Nephron progenitor cell (in vitro differentiated cells): ENCODE results near the gene LARGE2.

Source experiments
- DNase-seq: peaks from one replicate; pipeline ENCODE4 v3.0.0; 2021
- H3K27ac Mint-ChIP-seq: 2 replicates; pipeline ENCODE4 v1.8.0; 2021; ENCODE audit warnings: mild to moderate bottlenecking, moderate library complexity, mixed read lengths
- H3K27me3 Mint-ChIP-seq: 2 replicates; pipeline ENCODE4 v1.8.0; 2021; ENCODE audit warnings: mild to moderate bottlenecking, low read depth, mixed read lengths; ENCODE audit not compliant: poor library complexity
- H3K36me3 Mint-ChIP-seq: 2 replicates; pipeline ENCODE4 v1.8.0; 2021; ENCODE audit warnings: low read depth, mixed read lengths
- H3K4me1 Mint-ChIP-seq: 2 replicates; pipeline ENCODE4 v1.8.0; 2021; ENCODE audit warnings: mixed read lengths
- H3K4me3 Mint-ChIP-seq: 2 replicates; pipeline ENCODE4 v1.8.0; 2021; ENCODE audit warnings: mild to moderate bottlenecking, moderate library complexity, mixed read lengths
- H3K9me3 Mint-ChIP-seq: 2 replicates; pipeline ENCODE4 v1.8.0; 2021; ENCODE audit warnings: mild to moderate bottlenecking, moderate library complexity, mixed read lengths
- TF ChIP-seq, protein P1 (sequence below): fragments of 200-600 bp; sonication (generic); IDR thresholded peaks from 2 replicates; pipeline ENCODE4 v1.5.0; 2021; ENCODE audit warnings: antibody characterized with exemption

LARGE2 gene

DNA sequence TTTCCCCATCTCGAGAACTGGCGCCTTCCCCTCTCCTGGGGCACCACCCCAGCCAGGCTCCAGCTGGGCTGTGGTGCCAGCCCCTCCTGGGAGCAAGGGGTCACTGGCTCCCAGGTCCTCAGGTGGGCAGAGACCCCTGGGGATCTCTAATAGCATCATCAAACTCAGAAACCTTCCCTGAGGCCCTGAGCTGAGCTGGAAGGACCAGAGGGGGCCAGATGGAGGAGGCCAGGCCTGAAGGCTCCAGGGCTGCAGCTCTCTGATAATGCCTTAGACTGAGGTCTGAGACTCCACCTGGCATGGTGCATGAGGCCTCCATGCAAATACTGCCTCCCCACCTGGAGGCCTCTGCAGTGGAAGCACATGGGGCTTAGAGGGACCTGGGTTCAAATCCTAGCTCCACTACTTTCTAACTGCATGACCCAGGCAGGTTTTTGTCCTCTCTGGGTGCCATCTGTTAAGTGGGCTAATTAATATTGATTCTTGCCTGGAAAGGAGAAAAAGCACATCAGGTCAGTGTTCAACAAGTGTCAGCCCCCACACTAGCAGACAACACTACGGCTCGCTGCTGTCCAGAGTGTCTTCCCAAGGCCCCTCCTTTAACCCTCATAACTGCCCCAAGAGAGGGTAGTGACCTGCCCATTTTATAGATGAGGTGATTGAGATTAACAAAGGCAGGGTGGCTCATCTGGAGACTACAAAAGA is 35.5 kb upstream of the LARGE2 start:
- Mint-ChIP-seq H3K4me3 (peak overlapping the region; percentile 52), H3K4me1 (peaks cover 5% of the 10 kb centered on the region), H3K27ac (no peak overlapping the region), H3K27me3 (peaks cover 69% of the 10 kb centered on the region), H3K9me3 (no peaks in the 10 kb centered on the region), H3K36me3 (no peaks in the 10 kb centered on the region)
- no peak for DNase-seq
- TF ChIP-seq, protein P1, sequence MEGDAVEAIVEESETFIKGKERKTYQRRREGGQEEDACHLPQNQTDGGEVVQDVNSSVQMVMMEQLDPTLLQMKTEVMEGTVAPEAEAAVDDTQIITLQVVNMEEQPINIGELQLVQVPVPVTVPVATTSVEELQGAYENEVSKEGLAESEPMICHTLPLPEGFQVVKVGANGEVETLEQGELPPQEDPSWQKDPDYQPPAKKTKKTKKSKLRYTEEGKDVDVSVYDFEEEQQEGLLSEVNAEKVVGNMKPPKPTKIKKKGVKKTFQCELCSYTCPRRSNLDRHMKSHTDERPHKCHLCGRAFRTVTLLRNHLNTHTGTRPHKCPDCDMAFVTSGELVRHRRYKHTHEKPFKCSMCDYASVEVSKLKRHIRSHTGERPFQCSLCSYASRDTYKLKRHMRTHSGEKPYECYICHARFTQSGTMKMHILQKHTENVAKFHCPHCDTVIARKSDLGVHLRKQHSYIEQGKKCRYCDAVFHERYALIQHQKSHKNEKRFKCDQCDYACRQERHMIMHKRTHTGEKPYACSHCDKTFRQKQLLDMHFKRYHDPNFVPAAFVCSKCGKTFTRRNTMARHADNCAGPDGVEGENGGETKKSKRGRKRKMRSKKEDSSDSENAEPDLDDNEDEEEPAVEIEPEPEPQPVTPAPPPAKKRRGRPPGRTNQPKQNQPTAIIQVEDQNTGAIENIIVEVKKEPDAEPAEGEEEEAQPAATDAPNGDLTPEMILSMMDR = no peak

DNA sequence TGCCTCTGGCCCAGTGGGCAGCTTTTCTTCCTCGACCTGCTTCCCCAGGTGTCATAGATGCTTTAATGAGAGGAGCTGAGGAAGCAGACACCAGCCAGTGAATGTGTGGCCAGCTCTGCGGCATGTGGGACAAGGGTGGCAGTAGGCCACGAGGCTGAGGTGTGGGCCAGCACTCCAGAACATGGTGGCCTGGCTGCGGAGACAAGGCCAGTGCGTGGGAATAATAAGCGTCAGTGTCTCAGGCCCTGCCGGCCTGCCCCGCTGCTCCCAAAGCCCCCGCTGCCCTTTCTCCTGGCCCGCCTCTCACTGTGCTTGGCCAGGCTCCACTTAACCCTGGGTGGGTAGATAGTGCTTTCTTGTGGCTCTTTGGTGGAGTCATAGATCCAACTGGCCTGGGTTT is 34.9 kb upstream of the LARGE2 start:
- Mint-ChIP-seq H3K36me3 (no peaks in the 10 kb centered on the region), H3K27ac (no peak overlapping the region), H3K27me3 (peaks cover 69% of the 10 kb centered on the region), H3K4me1 (peaks cover 5% of the 10 kb centered on the region), H3K9me3 (no peaks in the 10 kb centered on the region), H3K4me3 (peak overlapping the region; percentile 44)
- DNase-seq = no peak
- TF ChIP-seq, protein P1 = no peak

DNA sequence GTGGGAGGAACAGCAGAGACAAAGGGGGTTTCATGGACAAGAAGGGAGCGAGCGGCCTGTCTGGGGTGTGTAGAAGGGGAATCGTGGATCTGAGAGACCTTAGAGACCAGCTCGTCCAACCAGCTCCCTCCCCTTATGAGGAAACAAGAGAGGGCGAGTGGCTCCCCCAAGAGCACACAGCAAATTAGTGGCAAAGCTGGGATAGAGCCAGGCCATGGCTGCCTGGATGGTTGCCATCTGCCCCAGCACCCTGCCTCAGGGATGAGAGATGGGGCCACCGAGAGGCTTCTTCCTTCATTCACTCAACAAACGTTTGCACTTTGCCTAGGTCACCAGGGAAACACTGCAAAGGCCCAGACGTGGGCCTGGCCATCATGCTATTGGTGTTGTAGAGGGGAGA is 32.9 kb upstream of the LARGE2 start:
- Mint-ChIP-seq H3K9me3 (no peaks in the 10 kb centered on the region), H3K4me3 (no peak overlapping the region), H3K27ac (no peak overlapping the region), H3K36me3 (no peaks in the 10 kb centered on the region), H3K4me1 (peaks cover 18% of the 10 kb centered on the region), H3K27me3 (peaks cover 63% of the 10 kb centered on the region)
- TF ChIP-seq, protein P1 = no peak
- no peak for DNase-seq

DNA sequence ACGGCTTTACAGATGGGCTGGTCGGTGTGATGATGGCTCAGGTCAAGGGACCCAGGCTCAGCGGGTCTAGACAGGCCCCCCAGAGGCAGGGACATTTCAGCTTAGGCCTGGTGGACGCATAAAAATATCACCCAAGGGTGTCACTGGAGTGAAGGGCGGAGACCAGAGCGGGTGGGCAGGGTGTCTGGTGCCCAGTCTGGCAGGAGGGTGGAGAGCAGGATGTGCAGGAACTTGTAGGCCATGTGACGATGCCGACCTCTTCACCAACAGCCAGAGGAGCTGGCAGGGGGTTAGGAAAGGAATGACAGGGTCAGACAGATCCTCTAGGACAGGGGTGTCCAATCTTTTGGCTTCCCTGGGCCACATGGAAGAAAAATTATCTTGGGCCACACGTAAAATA is 32.5 kb upstream of the LARGE2 start:
- H3K36me3 Mint-ChIP-seq = no peaks in the 10 kb centered on the region
- DNase-seq = no peak
- no peak overlapping the region for H3K27ac Mint-ChIP-seq
- no peaks in the 10 kb centered on the region for H3K9me3 Mint-ChIP-seq
- no peak overlapping the region for H3K4me3 Mint-ChIP-seq
- H3K27me3 Mint-ChIP-seq = peaks cover 61% of the 10 kb centered on the region
- peaks cover 21% of the 10 kb centered on the region for H3K4me1 Mint-ChIP-seq
- TF ChIP-seq, protein P1 = no peak

DNA sequence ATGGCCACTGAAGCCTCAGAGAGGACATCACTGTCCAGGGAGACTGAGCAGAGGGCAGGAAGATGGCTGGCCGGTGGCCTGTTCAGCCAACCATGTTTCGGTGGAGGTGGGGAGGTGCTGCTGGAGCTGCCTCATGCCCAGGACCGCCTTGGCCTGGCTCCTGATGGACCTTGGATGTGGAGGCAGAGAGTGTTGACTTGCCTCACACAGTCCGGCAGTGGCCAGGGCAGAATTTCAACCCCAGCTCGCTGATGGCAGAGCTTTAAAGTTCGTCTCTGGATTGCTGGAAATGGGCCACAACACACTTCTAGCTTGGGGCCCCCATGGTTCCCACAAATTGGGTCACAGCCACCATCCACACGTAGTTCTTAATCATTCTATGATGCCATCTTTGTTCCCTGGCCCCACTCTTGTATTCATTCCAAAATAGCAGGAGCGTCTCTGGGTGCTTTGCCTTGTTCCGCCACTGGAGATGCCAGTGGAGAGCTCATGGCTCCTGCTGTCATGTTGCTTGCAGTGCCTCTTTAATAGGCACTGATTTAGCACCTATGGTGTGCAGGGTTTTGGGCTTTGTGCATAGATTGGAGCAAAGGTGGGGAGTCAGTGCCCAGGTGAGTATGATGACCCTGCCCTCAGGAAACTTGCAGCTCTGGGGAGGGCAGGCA is 31.4 kb upstream of the LARGE2 start:
- H3K36me3 Mint-ChIP-seq = no peaks in the 10 kb centered on the region
- H3K9me3 Mint-ChIP-seq = no peaks in the 10 kb centered on the region
- no peak overlapping the region for H3K27ac Mint-ChIP-seq
- H3K4me1 Mint-ChIP-seq = peaks cover 23% of the 10 kb centered on the region
- TF ChIP-seq, protein P1 = no peak
- H3K27me3 Mint-ChIP-seq = peaks cover 55% of the 10 kb centered on the region
- no peak overlapping the region for H3K4me3 Mint-ChIP-seq
- DNase-seq = no peak

DNA sequence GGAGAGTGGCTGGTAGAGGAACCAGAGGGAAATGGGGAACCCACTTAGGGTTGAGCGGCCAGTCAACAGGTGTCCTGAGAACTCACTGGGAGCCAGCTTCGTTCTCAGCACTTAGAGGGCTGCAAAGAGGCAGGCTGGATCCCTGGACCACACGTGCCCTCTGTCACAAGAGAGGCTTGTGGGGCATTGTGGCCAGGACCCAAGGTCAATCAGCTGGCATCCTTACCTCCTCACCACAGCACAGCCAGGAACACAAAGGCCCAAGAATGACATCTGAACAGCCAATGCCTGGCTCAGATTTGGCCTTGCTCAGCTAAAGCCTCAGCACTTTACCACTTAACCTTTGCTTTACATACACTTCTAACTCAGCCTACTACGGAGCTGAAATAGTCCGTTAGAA is 29.6 kb upstream of the LARGE2 start:
- Mint-ChIP-seq H3K4me3 (no peak overlapping the region), H3K27me3 (peaks cover 38% of the 10 kb centered on the region), H3K27ac (no peak overlapping the region)

More for the DNA sequence above, 29.6 kb upstream of the LARGE2 start:
- Mint-ChIP-seq H3K9me3 (no peaks in the 10 kb centered on the region), H3K4me1 (peaks cover 42% of the 10 kb centered on the region), H3K36me3 (no peaks in the 10 kb centered on the region)
- TF ChIP-seq, protein P1 = no peak
- DNase-seq = no peak
